ENCODE data around the gene FES.

The FES gene

GRCh38 chr15:90882781-90883525 is 1.4 kb upstream of the FES start:
- TF ChIP-seq EZH2phosphoT487 (IDR thresholded peaks at IDR 0.05; ENCODE audit: borderline replicate concordance, low read length) (no peak), CTCF (IDR thresholded peaks at IDR 0.05; ENCODE audit: low read depth, low read length, poor library complexity, severe bottlenecking) (no peak)
- peaks cover 4% of the 10 kb centered on the region for H3F3A ChIP-seq (ENCODE audit: control insufficient read depth, insufficient read depth)
- H3K4me1 ChIP-seq (ENCODE audit: control insufficient read depth, low read length), result peaks cover 35% of the 10 kb centered on the region
- H3K9me2 ChIP-seq (replicated peaks; ENCODE audit: control insufficient read depth, low read length), result no peaks in the 10 kb centered on the region
- H4K20me1 ChIP-seq (ENCODE audit: control insufficient read depth, insufficient read depth, low read depth, low read length), result no peaks in the 10 kb centered on the region
- peak overlapping the region; percentile 92 for H3K4me2 ChIP-seq (ENCODE audit: low read length)
- no peaks in the 10 kb centered on the region for H3K9me3 ChIP-seq (ENCODE audit: control insufficient read depth, insufficient read depth, low read length)
- H3K79me2 ChIP-seq (ENCODE audit: control insufficient read depth, low read length), result peaks cover 6% of the 10 kb centered on the region; the same call in 1 of the 2 replicates
- H3K27me3 ChIP-seq (ENCODE audit: control insufficient read depth, low read length), result no peaks in the 10 kb centered on the region
- peak overlapping the region; percentile 72 for H3K27ac ChIP-seq (ENCODE audit: low read depth, low read length)
- H3K4me3 ChIP-seq (ENCODE audit: low read length), result peak overlapping the region; percentile 72
- peaks cover 25% of the 10 kb centered on the region; the same call in 1 of the 2 replicates for H3K36me3 ChIP-seq (ENCODE audit: control insufficient read depth, low read length)

- Histone ChIP-seq H3K36me3 (ENCODE audit: control insufficient read depth, low read length) (peaks cover 20% of the 10 kb centered on the region; the same call in 1 of the 2 replicates), H3K4me2 (ENCODE audit: low read length) (peak overlapping the region; percentile 92), H3K9me3 (ENCODE audit: control insufficient read depth, insufficient read depth, low read length) (no peaks in the 10 kb centered on the region), H3K9me2 (replicated peaks; ENCODE audit: control insufficient read depth, low read length) (no peaks in the 10 kb centered on the region), H3F3A (ENCODE audit: control insufficient read depth, insufficient read depth) (peaks cover 4% of the 10 kb centered on the region), H3K4me3 (ENCODE audit: low read length) (peak overlapping the region; percentile 72), H3K27me3 (ENCODE audit: control insufficient read depth, low read length) (no peaks in the 10 kb centered on the region), H3K27ac (ENCODE audit: low read depth, low read length) (peak overlapping the region; percentile 72), H3K79me2 (ENCODE audit: control insufficient read depth, low read length) (peaks cover 6% of the 10 kb centered on the region; the same call in 1 of the 2 replicates), H4K20me1 (ENCODE audit: control insufficient read depth, insufficient read depth, low read depth, low read length) (no peaks in the 10 kb centered on the region), H3K4me1 (ENCODE audit: control insufficient read depth, low read length) (peaks cover 35% of the 10 kb centered on the region)
- no peak for TF ChIP-seq CTCF (IDR thresholded peaks at IDR 0.05; ENCODE audit: low read depth, low read length, poor library complexity, severe bottlenecking)
- no peak for TF ChIP-seq EZH2phosphoT487 (IDR thresholded peaks at IDR 0.05; ENCODE audit: borderline replicate concordance, low read length)
Measured at GRCh38 chr15:90883526-90883975, 753 bp upstream of the FES start.

- Histone ChIP-seq H3K27me3 (ENCODE audit: control insufficient read depth, low read length) (no peaks in the 10 kb centered on the region), H3F3A (ENCODE audit: control insufficient read depth, insufficient read depth) (peaks cover 4% of the 10 kb centered on the region), H3K4me2 (ENCODE audit: low read length) (peak overlapping the region; percentile 92), H3K36me3 (ENCODE audit: control insufficient read depth, low read length) (peaks cover 24% of the 10 kb centered on the region; the same call in 1 of the 2 replicates), H4K20me1 (ENCODE audit: control insufficient read depth, insufficient read depth, low read depth, low read length) (no peaks in the 10 kb centered on the region), H3K9me2 (replicated peaks; ENCODE audit: control insufficient read depth, low read length) (no peaks in the 10 kb centered on the region), H3K4me1 (ENCODE audit: control insufficient read depth, low read length) (peaks cover 42% of the 10 kb centered on the region), H3K27ac (ENCODE audit: low read depth, low read length) (peak overlapping the region; percentile 72), H3K9me3 (ENCODE audit: control insufficient read depth, insufficient read depth, low read length) (no peaks in the 10 kb centered on the region), H3K79me2 (ENCODE audit: control insufficient read depth, low read length) (peaks cover 6% of the 10 kb centered on the region; the same call in 1 of the 2 replicates), H3K4me3 (ENCODE audit: low read length) (peak overlapping the region; percentile 72)
- TF ChIP-seq EZH2phosphoT487 (IDR thresholded peaks at IDR 0.05; ENCODE audit: borderline replicate concordance, low read length), result no peak
- no peak for TF ChIP-seq CTCF (IDR thresholded peaks at IDR 0.05; ENCODE audit: low read depth, low read length, poor library complexity, severe bottlenecking)
Measured at GRCh38 chr15:90884719-90885431, 571 bp downstream of the FES start.

Data from DOHH2 (cell line).